NCI-H2196 (cell line): ENCODE results near the gene HMX3.

Experiments
- DNase-seq: peaks from one replicate; lab custom pipeline; 2025; ENCODE audit not compliant: unreplicated experiment; lab: John Stamatoyannopoulos, UW

The HMX3 gene

GRCh38 chr10:123135415-123136141, at the start of gene HMX3:
TSS of gene HMX3 (plus strand) at chr10:123135970. CDS start at chr10:123136051, 81 bp downstream.
- peak; percentile 25 for DNase-seq

GRCh38 chr10:123086281-123086680, 49.5 kb upstream of the HMX3 start:
- no peak for DNase-seq

GRCh38 chr10:123087348-123087747, 48.4 kb upstream of the HMX3 start:
- DNase-seq = no peak

- no peak for DNase-seq
These were observed 48.0 kb upstream of the HMX3 start for GRCh38 chr10:123087786-123088185.

- DNase-seq = no peak
These were observed 42.9 kb upstream of the HMX3 start for GRCh38 chr10:123092635-123093414.

- DNase-seq = no peak
These were observed 42.3 kb upstream of the HMX3 start for GRCh38 chr10:123093489-123093888.

- no peak for DNase-seq
These were observed 39.3 kb upstream of the HMX3 start for GRCh38 chr10:123096452-123096851.

GRCh38 chr10:123097039-123097438, 38.7 kb upstream of the HMX3 start:
- DNase-seq = peak; percentile 4

- no peak for DNase-seq
These were observed 35.6 kb upstream of the HMX3 start for GRCh38 chr10:123100030-123100762.

- no peak for DNase-seq
These were observed 33.9 kb upstream of the HMX3 start for GRCh38 chr10:123101872-123102271.

- DNase-seq = peak; percentile 17
These were observed 33.1 kb upstream of the HMX3 start for GRCh38 chr10:123102673-123103072.

GRCh38 chr10:123103944-123104343, 31.8 kb upstream of the HMX3 start:
- no peak for DNase-seq

- no peak for DNase-seq
These were observed 26.3 kb upstream of the HMX3 start for GRCh38 chr10:123109466-123109865.

- DNase-seq = no peak
These were observed 17.9 kb upstream of the HMX3 start for GRCh38 chr10:123117644-123118417.

- DNase-seq = no peak
These were observed 16.7 kb upstream of the HMX3 start for GRCh38 chr10:123119081-123119480.

- DNase-seq = no peak
These were observed 9.5 kb upstream of the HMX3 start for GRCh38 chr10:123126246-123126645.

- no peak for DNase-seq
These were observed 6.0 kb upstream of the HMX3 start for GRCh38 chr10:123129618-123130271.

- peak; percentile 75 for DNase-seq
These were observed 2.9 kb upstream of the HMX3 start for GRCh38 chr10:123132576-123133477.

- DNase-seq = no peak
These were observed 2.0 kb upstream of the HMX3 start for GRCh38 chr10:123133541-123134342.
